Measurements from ENCODE around the gene EIF4ENIF1.
"Not testable (repeated sequence)": the region's sequence is repeated elsewhere in the genome, so short reads cannot be mapped to it uniquely, and the experiment has no call there.

EIF4ENIF1 gene, protein sequence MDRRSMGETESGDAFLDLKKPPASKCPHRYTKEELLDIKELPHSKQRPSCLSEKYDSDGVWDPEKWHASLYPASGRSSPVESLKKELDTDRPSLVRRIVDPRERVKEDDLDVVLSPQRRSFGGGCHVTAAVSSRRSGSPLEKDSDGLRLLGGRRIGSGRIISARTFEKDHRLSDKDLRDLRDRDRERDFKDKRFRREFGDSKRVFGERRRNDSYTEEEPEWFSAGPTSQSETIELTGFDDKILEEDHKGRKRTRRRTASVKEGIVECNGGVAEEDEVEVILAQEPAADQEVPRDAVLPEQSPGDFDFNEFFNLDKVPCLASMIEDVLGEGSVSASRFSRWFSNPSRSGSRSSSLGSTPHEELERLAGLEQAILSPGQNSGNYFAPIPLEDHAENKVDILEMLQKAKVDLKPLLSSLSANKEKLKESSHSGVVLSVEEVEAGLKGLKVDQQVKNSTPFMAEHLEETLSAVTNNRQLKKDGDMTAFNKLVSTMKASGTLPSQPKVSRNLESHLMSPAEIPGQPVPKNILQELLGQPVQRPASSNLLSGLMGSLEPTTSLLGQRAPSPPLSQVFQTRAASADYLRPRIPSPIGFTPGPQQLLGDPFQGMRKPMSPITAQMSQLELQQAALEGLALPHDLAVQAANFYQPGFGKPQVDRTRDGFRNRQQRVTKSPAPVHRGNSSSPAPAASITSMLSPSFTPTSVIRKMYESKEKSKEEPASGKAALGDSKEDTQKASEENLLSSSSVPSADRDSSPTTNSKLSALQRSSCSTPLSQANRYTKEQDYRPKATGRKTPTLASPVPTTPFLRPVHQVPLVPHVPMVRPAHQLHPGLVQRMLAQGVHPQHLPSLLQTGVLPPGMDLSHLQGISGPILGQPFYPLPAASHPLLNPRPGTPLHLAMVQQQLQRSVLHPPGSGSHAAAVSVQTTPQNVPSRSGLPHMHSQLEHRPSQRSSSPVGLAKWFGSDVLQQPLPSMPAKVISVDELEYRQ
- 24.9 to 80.1 (median 48.9) reads per million in 9 experiments for total RNA-seq

DNA sequence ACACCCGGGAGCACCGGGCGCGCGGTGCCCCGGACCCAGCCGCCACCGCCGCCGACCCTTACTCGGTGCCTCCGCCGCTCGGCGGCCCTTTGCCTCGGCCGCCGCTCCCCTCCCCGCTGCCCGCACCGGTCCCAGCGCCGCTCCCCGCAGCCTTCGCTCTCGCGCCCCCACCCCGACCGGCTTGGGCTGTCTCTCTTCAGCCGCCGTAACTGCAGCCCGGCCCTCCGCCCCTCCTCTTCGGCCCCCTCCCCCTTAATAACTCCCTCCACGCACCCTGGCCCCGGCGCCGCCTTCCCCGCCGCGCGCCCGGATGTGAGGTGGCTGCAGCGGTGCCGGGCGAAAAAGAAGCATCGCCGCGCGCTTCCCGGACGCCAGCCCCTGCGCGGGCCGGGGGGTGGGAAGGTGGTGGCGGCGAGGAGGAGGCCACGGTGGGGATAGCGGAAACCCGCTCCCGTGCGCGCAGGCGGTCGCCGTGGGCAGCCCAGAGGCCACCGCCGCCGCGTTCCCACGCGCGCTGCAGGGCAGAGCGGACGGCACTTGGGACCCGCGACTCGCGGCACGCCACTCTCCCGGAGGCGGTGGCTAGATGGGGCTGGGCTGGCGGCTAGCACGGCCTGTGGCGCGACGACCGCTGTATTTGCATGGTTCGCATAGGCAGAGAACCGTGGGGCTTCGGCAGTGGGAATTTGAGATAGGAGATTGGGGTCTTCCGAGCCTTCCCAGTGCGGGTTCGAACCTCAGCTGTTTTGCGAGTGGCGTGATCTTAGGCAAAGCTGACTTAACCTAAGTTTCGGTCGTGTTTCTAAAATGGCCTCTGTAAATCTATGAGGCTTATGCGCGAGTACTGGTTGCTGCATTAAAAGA is at the start of gene EIF4ENIF1:
EIF4ENIF1 (minus strand) TSS at position 211 of the 864 bp plus-strand sequence. CDS start 1,124 bp downstream, outside the sequence.
- Mint-ChIP-seq H3K27ac (peak within 1 kb of the TSS; percentile 91 to 98), H3K36me3 (ENCODE audit: insufficient read depth) (peaks cover 36% of the 10 kb centered on the region), H3K4me3 (peak within 1 kb of the TSS; percentile 88 to 92), H3K27me3 (no peaks in the 10 kb centered on the region), H3K9me3 (no peaks in the 10 kb centered on the region), H3K4me1 (ENCODE audit: low read depth in 2 of 2) (peaks cover 15 to 37% of the 10 kb centered on the region in 2 donors)
- DNase-seq (peak; percentile 76 to 81 (median 77)), ATAC-seq (replicated peaks) (peak; percentile 74)

DNA sequence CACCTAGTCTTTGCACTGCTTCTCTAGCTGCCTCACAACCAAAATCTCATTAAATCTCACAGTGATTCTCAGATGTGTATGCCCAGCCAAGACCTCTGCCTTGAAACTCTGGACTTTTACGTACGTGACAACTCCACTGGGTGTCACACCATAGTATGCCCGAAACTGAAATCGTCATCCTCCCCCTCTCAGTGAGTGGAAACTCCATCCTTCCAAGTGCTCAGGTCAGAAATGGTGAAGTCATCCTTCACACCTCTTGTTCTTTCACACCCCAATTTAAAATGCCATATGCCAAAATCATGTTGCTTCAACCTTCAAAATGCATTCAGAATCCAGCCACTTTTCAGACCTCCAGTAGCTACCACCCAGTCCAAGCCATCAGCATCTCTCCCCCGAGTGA is 49.2 kb upstream of the EIF4ENIF1 start:
- Mint-ChIP-seq H3K9me3 (no peaks in the 10 kb centered on the region), H3K4me3 (no peak overlapping the region), H3K4me1 (ENCODE audit: low read depth in 2 of 2) (peaks cover 11 to 26% of the 10 kb centered on the region in 2 donors), H3K27me3 (no peaks in the 10 kb centered on the region), H3K36me3 (ENCODE audit: insufficient read depth) (peaks cover 40% of the 10 kb centered on the region), H3K27ac (peak overlapping the region in 1 of 2 donors; percentile 6)
- ATAC-seq (replicated peaks) = no peak
- no peak for DNase-seq

DNA sequence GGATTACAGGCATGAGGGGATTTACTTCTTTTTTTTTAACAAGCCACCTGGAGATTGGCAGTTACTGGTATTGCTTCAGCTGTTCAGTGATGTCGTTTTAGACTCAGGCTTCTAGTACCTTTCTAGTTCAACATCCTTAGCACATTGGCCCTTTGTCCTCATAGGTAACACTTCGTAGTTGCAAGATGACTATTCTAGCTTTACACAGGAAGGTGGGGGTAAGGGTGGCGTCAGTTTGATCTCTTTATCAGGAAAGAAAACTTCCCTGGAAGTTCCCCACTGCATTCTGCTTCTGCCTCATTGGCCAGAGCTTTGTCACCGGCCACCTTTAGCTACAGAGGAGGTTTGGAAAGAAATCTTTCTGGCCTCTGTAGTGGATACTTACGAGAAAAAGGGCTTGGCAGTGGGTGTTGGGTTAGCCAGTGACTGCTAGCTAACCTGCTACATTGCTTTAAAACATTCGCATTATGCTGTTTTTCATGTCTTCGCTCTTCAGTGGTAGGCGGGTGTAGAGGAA is 47.4 kb upstream of the EIF4ENIF1 start:
- no peak for DNase-seq
- ATAC-seq (replicated peaks) = peak; percentile 76
- peak overlapping the region; percentile 80 to 92 for H3K27ac Mint-ChIP-seq
- H3K4me3 Mint-ChIP-seq = peak overlapping the region in 1 of 2 donors; percentile 56
- H3K4me1 Mint-ChIP-seq (ENCODE audit: low read depth in 2 of 2) = peaks cover 19 to 40% of the 10 kb centered on the region in 2 donors
- H3K27me3 Mint-ChIP-seq = no peaks in the 10 kb centered on the region
- H3K36me3 Mint-ChIP-seq (ENCODE audit: insufficient read depth) = peaks cover 45% of the 10 kb centered on the region
- H3K9me3 Mint-ChIP-seq = no peaks in the 10 kb centered on the region

DNA sequence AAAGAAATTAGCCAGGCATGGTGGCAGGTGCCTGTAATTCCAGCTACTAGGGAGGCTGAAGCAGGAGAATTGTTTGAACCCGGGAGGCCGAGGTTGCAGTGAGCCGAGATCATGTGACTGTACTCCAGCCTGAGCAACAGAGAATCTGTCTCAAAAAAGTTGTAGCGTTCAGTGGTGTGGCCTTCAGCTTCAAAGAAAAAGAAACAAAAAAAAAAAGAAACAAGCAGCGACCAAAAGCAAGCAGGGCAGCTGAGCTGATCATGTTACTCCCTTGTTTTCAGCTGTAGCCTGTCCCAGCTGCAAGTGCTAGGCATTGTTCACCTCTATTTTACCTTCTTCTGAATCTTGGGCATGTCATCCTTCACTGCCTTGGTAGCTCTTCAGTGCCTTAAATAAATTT is 43.7 kb upstream of the EIF4ENIF1 start:
- H3K27me3 Mint-ChIP-seq = no peaks in the 10 kb centered on the region
- DNase-seq = no peak
- peak; percentile 31 for ATAC-seq (replicated peaks)
- no peaks in the 10 kb centered on the region for H3K9me3 Mint-ChIP-seq
- peak overlapping the region; percentile 54 to 80 for H3K27ac Mint-ChIP-seq
- H3K36me3 Mint-ChIP-seq (ENCODE audit: insufficient read depth) = peaks cover 52% of the 10 kb centered on the region
- H3K4me3 Mint-ChIP-seq = peak overlapping the region in 1 of 2 donors; percentile 43
- peaks cover 13 to 48% of the 10 kb centered on the region in 2 donors for H3K4me1 Mint-ChIP-seq (ENCODE audit: low read depth in 2 of 2)

DNA sequence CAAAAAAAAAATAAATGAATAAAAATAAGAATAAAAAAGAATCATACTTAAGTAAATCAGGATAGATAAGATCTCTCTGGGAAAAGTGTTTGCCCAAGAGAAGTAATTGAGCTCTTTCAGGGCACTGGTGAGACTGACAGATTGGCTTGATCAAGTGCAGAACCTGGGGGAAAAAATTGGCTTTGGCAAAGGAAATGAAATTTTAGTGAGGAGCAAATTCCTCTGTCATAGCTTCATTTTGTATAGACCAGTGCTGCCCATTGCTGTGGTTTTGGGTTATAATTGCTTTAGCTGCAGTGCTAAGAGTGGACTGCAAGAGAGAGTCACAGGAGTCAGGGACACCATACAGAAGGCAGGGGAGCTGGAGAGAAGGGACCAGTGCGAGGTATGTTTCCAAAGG is 42.4 kb upstream of the EIF4ENIF1 start:
- H3K4me1 Mint-ChIP-seq (ENCODE audit: low read depth in 2 of 2) = peaks cover 13 to 47% of the 10 kb centered on the region in 2 donors
- DNase-seq (no peak), ATAC-seq (replicated peaks) (no peak)
- H3K36me3 Mint-ChIP-seq (ENCODE audit: insufficient read depth) = peaks cover 47% of the 10 kb centered on the region
- no peaks in the 10 kb centered on the region for H3K9me3 Mint-ChIP-seq
- no peaks in the 10 kb centered on the region for H3K27me3 Mint-ChIP-seq
- H3K27ac Mint-ChIP-seq = peak overlapping the region in 1 of 2 donors; percentile 54
- H3K4me3 Mint-ChIP-seq = no peak overlapping the region

DNA sequence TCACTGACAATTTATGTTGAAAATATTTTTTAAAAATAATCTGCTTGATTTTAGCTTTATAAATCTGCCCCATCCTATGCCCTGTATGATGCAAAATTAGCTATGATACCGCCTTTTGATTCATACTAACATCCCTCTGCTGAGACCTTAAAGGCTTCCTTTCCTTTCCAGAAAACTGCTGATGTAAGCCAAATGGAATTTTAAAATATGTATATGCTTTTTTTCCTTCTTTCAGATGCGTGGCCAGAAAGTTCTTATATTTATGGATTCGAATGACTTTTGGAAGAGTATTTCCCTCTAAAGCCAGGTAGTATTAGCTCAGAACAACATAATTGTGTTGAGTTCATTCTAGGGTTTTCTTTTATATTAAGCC is 41.2 kb upstream of the EIF4ENIF1 start:
- H3K27ac Mint-ChIP-seq = peak overlapping the region; percentile 80 to 89
- no peaks in the 10 kb centered on the region for H3K9me3 Mint-ChIP-seq
- ATAC-seq (replicated peaks) (no peak), DNase-seq (no peak)
- peaks cover 10 to 48% of the 10 kb centered on the region in 2 donors for H3K4me1 Mint-ChIP-seq (ENCODE audit: low read depth in 2 of 2)
- H3K4me3 Mint-ChIP-seq = no peak overlapping the region
- peaks cover 41% of the 10 kb centered on the region for H3K36me3 Mint-ChIP-seq (ENCODE audit: insufficient read depth)
- no peaks in the 10 kb centered on the region for H3K27me3 Mint-ChIP-seq

DNA sequence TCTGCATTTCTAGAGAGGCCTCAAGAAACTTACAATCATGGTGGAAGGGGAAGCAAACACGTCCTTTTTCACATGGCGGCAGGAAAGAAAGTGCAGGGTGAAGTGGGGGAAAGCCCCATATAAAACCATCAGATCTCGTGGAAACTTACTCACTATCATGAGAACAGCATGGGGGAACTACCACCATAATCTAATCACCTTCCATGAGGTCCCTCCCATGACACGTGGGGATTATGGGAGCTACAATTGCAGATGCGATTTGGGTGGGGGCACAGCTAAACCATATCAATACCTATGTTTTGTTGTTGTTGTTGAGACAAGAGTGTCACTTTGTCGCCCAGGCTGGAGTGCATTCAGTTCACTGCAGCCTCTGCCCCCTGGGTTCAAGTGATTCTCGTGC is 36.6 kb upstream of the EIF4ENIF1 start:
- DNase-seq (no peak), ATAC-seq (replicated peaks) (peak; percentile 36)
- Mint-ChIP-seq H3K9me3 (no peaks in the 10 kb centered on the region), H3K27ac (peak overlapping the region; percentile 86 to 93), H3K4me3 (peak overlapping the region in 1 of 2 donors; percentile 22), H3K36me3 (ENCODE audit: insufficient read depth) (peaks cover 47% of the 10 kb centered on the region), H3K27me3 (no peaks in the 10 kb centered on the region), H3K4me1 (ENCODE audit: low read depth in 2 of 2) (peaks cover 15 to 53% of the 10 kb centered on the region in 2 donors)

DNA sequence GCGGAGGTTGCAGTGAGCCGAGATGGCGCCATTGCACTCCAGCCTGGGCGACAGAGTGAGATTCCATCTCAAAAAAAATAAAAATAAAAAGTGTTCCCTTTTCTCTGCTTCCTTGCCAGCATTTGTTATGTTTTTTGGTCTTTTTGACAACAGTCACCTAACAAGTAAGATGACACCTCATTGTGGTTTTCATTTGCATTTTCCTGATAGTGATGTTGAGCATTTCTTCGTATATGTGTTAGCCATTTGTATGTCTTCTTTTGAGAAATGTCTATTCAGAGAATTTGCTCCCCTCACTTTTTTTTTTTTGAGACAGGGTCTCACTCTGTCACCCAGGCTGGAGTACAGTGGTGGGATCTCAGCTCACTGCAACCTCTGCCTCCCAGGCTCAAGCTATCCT is 34.5 kb upstream of the EIF4ENIF1 start:
- H3K4me3 Mint-ChIP-seq = peak overlapping the region; percentile 42 to 70
- H3K27me3 Mint-ChIP-seq, DNase-seq, H3K9me3 Mint-ChIP-seq: not testable (repeated sequence)
- ATAC-seq (replicated peaks) = peak; percentile 72
- peaks cover 39% of the 10 kb centered on the region for H3K36me3 Mint-ChIP-seq (ENCODE audit: insufficient read depth)
- H3K4me1 Mint-ChIP-seq (ENCODE audit: low read depth in 2 of 2) = peaks cover 17 to 50% of the 10 kb centered on the region in 2 donors
- H3K27ac Mint-ChIP-seq = peak overlapping the region; percentile 86 to 93

DNA sequence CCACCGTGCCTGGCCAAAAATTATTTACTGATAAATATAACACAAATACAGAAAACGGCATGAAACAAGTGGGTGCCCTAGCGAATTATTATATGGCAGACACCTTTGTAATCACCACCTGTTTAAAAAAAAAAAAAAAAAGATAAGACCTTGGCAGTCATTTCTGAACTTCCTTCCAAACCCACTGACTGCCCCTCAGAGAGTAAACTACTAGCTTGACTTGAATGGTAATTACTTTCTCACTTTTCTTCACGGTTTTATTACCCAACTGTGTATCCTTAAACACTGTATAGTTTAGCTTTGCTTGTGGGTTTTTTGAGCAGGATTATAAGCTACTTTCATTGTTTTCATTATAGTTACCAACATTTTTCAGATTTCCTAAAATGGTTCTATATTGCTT is 30.4 kb upstream of the EIF4ENIF1 start:
- Mint-ChIP-seq H3K27ac (peak overlapping the region in 1 of 2 donors; percentile 82), H3K4me3 (peak overlapping the region in 1 of 2 donors; percentile 13), H3K27me3 (no peaks in the 10 kb centered on the region), H3K9me3 (no peaks in the 10 kb centered on the region), H3K4me1 (ENCODE audit: low read depth in 2 of 2) (peaks cover 26 to 54% of the 10 kb centered on the region in 2 donors), H3K36me3 (ENCODE audit: insufficient read depth) (peaks cover 46% of the 10 kb centered on the region)
- no peak for DNase-seq
- ATAC-seq (replicated peaks) = no peak

DNA sequence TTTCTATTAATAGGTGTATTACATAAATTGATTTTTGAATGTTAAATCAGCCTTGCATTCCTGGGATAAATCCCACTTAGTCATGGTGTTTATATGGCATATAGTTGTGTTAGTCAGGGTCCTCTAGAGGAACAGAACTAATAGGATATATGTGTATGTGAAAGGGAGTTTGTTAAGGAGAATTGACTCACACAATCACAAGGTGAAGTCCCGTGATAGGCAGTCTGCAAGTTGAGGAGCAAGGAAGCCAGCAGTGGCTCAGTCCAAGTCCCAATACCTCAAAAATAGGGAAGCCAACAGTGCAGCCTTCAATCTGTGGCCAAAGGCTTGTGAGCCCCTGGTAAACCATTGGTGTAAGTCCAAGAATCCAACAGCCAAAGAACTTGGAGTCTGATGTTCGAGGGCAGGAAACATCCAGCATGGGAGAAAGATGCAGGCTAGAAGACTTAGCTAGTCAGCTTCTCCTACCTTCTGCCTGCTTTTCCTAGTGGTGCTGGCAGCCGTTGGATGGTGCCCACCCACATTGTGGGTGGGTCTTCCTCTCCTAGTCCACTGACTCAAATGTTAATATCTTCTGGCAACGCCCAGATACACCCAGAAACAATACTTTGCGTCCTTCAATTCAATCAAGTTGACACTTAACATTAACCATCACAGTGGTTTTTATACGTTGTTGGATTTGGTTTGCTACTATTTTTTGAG is 19.6 kb upstream of the EIF4ENIF1 start:
- Mint-ChIP-seq H3K36me3 (ENCODE audit: insufficient read depth) (peaks cover 45% of the 10 kb centered on the region), H3K4me1 (ENCODE audit: low read depth in 2 of 2) (peaks cover 9 to 45% of the 10 kb centered on the region in 2 donors), H3K27me3 (no peaks in the 10 kb centered on the region)

DNA sequence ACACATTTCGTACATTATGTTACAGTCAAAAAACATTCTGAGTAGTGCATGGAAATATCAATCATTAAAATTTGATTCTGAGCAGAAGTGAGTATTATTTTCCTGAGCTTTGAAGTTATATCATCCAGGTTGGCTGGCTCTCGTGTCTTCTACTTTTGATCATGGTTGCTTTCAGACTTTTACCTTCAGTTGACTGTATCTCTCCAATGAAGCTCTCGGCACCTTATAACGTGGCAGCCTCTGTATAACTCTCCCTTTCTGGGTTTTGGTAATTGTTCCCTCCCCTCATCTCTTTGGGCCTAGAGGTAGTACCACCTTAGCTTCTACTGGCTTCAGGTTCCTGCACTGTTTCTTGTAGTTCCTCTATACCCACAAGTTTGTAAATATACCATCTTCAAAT is 18.9 kb upstream of the EIF4ENIF1 start:
- Mint-ChIP-seq H3K9me3 (no peaks in the 10 kb centered on the region), H3K27me3 (no peaks in the 10 kb centered on the region), H3K27ac (peak overlapping the region in 1 of 2 donors; percentile 41), H3K4me3 (no peak overlapping the region), H3K36me3 (ENCODE audit: insufficient read depth) (peaks cover 43% of the 10 kb centered on the region), H3K4me1 (ENCODE audit: low read depth in 2 of 2) (peaks cover 11 to 51% of the 10 kb centered on the region in 2 donors)
- no peak for DNase-seq
- no peak for ATAC-seq (replicated peaks)

More for the DNA sequence above, 19.6 kb upstream of the EIF4ENIF1 start:
- DNase-seq = no peak
- no peak for ATAC-seq (replicated peaks)
- Mint-ChIP-seq H3K9me3 (no peaks in the 10 kb centered on the region), H3K27ac (peak overlapping the region; percentile 35 to 41), H3K4me3 (no peak overlapping the region)

DNA sequence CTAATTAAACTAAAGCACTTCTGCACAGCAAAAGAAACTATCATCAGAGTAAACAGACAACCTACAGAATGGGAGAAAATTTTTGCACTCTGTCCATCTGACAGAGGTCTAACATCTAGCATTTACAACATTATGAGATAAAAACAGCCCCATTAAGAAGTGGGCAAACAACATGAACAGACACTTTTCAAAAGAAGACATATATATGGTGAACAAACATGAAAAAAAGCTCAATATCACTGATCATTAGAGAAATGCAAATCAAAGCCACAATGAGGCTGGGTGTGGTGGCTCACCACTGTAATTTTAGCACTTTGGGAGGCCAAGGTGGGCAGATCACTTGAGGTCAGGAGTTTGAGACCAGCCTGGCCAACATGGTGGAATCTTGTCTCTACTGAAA is 17.9 kb upstream of the EIF4ENIF1 start:
- DNase-seq; ATAC-seq (replicated peaks); H3K4me3 Mint-ChIP-seq; H3K27me3 Mint-ChIP-seq; H3K9me3 Mint-ChIP-seq: not testable (repeated sequence)
- Mint-ChIP-seq H3K36me3 (ENCODE audit: insufficient read depth) (peaks cover 33% of the 10 kb centered on the region), H3K4me1 (ENCODE audit: low read depth in 2 of 2) (peaks cover 18 to 62% of the 10 kb centered on the region in 2 donors), H3K27ac (peak overlapping the region in 1 of 2 donors; percentile 46)

Measured in effector memory CD8-positive, alpha-beta T cell (primary cell).